HUES6 (cell line): ENCODE measurements around the gene ITGB5.
"Not testable (repeated sequence)": the region's sequence is repeated elsewhere in the genome, so short reads cannot be mapped to it uniquely, and the experiment has no call there.

Source experiments
- H3K27ac ChIP-seq: 2 replicates; pipeline ENCODE4 v1.7.0; 2013; ENCODE audit warnings: low read depth, mild to moderate bottlenecking, low read length, inconsistent platforms
- H3K27me3 ChIP-seq: 2 replicates; pipeline ENCODE4 v1.6.1; 2013; ENCODE audit warnings: low read length; ENCODE audit not compliant: control insufficient read depth, insufficient read depth
- H3K36me3 ChIP-seq: 2 replicates; pipeline ENCODE4 v1.6.1; 2013; ENCODE audit warnings: low read length; ENCODE audit not compliant: control insufficient read depth, insufficient read depth
- H3K4me1 ChIP-seq: 2 replicates; pipeline ENCODE4 v1.6.1; 2013; ENCODE audit warnings: low read length; ENCODE audit not compliant: control insufficient read depth, insufficient read depth
- H3K4me3 ChIP-seq: 2 replicates; pipeline ENCODE4 v1.5.1; 2013; ENCODE audit warnings: low read depth, low read length
- H3K9ac ChIP-seq: one replicate; pipeline ENCODE4 v1.6.1; 2013; ENCODE audit warnings: mild to moderate bottlenecking, low read length
- H3K9me3 ChIP-seq: 2 replicates; pipeline ENCODE4 v1.6.1; 2013; ENCODE audit warnings: low read depth, low read length; ENCODE audit not compliant: control insufficient read depth, insufficient read depth

The ITGB5 gene

GRCh38 chr3:124799676-124800075 is 87.5 kb downstream of the ITGB5 start:
- Histone ChIP-seq H3K4me1 (peaks cover 21% of the 10 kb centered on the region; the same call in 1 of the 2 replicates), H3K4me3 (no peak overlapping the region), H3K27me3 (no peaks in the 10 kb centered on the region), H3K36me3 (peaks cover 73% of the 10 kb centered on the region), H3K9ac (no peak overlapping the region), H3K9me3 (no peaks in the 10 kb centered on the region), H3K27ac (no peak overlapping the region)

DNA sequence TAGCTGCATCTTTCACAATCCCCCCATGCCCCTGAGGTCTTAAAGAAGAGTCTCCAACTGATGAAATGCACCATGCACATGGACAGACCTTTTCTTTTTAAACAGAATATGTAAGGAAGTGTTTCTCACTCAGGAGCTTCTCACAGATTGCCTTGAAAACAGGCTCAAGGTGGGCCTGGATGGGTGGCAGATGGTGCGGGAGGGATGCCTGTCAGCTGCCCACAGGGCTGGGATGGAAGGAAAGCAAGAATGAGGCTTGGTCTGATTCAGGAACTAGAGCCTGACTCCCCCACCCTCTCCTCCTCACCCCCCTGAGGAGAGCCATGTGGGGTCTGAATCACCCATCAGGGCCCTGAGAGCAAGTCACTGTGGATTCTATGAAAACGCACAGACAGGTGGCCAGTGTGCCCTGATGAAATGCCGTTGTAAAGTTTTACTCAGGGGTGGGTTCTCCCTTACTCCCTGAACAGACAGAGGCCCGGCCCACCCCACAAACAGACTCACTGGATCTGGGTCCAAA is 89.7 kb downstream of the ITGB5 start:
- peaks cover 14% of the 10 kb centered on the region; the same call in 1 of the 2 replicates for H3K4me1 ChIP-seq
- no peak overlapping the region for H3K9ac ChIP-seq
- H3K4me3 ChIP-seq, result no peak overlapping the region
- no peak overlapping the region for H3K27ac ChIP-seq
- H3K27me3 ChIP-seq, result no peaks in the 10 kb centered on the region
- H3K36me3 ChIP-seq, result peaks cover 80% of the 10 kb centered on the region
- no peaks in the 10 kb centered on the region for H3K9me3 ChIP-seq

DNA sequence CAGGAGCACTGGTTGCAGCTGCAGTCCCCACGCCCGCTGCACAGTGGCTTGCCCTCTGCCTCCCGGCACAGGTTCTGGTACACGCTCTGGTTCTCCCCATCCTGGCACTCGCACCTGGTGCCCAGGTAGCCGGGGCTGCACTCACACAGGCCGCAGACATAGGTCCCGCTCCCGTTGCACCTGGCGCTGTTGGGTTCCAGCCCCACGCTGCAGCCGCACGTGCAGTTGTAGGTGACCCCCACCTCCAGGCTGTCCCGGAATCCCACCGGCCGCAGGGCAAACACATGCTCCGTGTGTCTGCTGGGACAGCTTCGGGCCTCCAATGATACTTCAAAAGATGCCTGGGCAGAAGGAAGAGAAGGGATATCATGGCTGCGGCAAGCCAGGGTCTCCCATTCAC is 90.7 kb downstream of the ITGB5 start:
- H3K9me3 ChIP-seq, result no peaks in the 10 kb centered on the region
- H3K36me3 ChIP-seq, result peaks cover 80% of the 10 kb centered on the region
- H3K27ac ChIP-seq, result no peak overlapping the region
- no peaks in the 10 kb centered on the region for H3K27me3 ChIP-seq
- H3K4me1 ChIP-seq, result peaks cover 7% of the 10 kb centered on the region; the same call in 1 of the 2 replicates
- no peak overlapping the region for H3K4me3 ChIP-seq
- no peak overlapping the region for H3K9ac ChIP-seq

DNA sequence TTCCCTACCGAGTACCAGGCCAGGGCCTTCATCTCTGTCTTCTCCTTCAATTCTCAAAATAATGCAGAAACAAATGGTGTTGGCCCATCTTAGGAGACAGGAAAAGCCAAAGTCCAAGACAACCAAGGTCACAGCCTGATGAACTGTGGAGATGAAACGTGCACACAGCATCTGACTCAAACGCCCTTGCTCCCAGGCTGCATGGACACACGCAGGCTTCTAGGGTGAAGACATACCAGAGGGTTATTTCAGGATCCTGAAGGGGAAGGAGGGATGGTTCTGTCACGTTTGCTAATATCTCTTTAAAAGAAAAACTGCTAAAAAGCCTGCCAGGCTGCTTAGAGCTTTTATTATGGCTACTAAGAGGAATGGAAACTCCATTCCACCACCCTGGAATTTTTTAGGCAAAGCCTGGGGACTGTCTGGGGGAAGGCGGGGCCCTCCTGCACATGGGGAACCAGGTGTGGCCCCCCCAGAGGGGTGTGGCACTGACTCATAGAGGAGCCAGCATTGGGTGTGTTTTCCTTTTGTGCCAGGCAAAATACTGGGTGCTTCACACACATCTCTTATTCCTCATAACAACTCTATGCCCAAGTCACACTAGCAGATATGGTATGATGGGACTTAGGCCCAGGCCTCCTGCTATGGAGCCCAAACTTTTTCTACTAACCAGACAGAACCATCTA is 94.0 kb downstream of the ITGB5 start:
- no peak overlapping the region for H3K27ac ChIP-seq
- no peaks in the 10 kb centered on the region for H3K4me1 ChIP-seq
- no peaks in the 10 kb centered on the region for H3K9me3 ChIP-seq
- no peak overlapping the region for H3K9ac ChIP-seq
- H3K4me3 ChIP-seq, result no peak overlapping the region
- peaks cover 78% of the 10 kb centered on the region for H3K36me3 ChIP-seq
- no peaks in the 10 kb centered on the region for H3K27me3 ChIP-seq

GRCh38 chr3:124792341-124793040 is 94.7 kb downstream of the ITGB5 start:
- no peak overlapping the region for H3K27ac ChIP-seq
- H3K36me3 ChIP-seq, result peaks cover 76% of the 10 kb centered on the region
- no peak overlapping the region for H3K4me3 ChIP-seq
- H3K9me3 ChIP-seq, result no peaks in the 10 kb centered on the region
- H3K27me3 ChIP-seq, result no peaks in the 10 kb centered on the region
- no peak overlapping the region for H3K9ac ChIP-seq
- H3K4me1 ChIP-seq, result no peaks in the 10 kb centered on the region

DNA sequence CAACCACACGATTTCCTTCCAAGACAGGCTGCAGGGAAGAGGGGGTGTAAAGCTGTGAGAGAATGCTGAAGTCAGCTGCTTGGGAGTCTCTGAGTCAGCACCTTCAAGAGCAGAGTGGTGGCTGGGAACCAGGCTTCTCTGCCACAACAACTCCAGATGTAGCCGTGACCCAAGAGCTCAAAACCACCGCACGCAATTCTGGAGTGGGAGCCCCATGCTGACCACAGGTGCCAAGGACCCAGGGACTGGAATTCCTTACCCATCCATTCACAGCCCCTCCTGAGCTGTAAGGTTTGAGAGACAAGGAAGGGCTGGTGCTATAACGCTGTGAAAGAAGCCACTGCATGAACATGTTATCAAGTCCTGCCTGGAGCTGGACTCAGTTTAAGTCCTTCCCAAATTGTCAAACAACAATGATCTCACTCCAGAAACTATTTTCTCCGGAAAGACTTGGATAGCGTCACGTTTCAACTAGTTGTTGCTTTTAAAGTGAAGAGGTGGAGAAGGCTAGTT is 95.5 kb downstream of the ITGB5 start:
- Histone ChIP-seq H3K27me3 (no peaks in the 10 kb centered on the region), H3K9me3 (no peaks in the 10 kb centered on the region), H3K9ac (no peak overlapping the region), H3K27ac (no peak overlapping the region), H3K4me3 (no peak overlapping the region), H3K4me1 (no peaks in the 10 kb centered on the region; the same call in 1 of the 2 replicates), H3K36me3 (peaks cover 77% of the 10 kb centered on the region)

GRCh38 chr3:124791142-124791541 is 96.0 kb downstream of the ITGB5 start:
- H3K9ac ChIP-seq, result no peak overlapping the region
- no peak overlapping the region for H3K4me3 ChIP-seq
- no peaks in the 10 kb centered on the region; the same call in 1 of the 2 replicates for H3K4me1 ChIP-seq
- no peak overlapping the region for H3K27ac ChIP-seq
- H3K9me3 ChIP-seq, result no peaks in the 10 kb centered on the region
- H3K27me3 ChIP-seq, result no peaks in the 10 kb centered on the region
- peaks cover 72% of the 10 kb centered on the region for H3K36me3 ChIP-seq

DNA sequence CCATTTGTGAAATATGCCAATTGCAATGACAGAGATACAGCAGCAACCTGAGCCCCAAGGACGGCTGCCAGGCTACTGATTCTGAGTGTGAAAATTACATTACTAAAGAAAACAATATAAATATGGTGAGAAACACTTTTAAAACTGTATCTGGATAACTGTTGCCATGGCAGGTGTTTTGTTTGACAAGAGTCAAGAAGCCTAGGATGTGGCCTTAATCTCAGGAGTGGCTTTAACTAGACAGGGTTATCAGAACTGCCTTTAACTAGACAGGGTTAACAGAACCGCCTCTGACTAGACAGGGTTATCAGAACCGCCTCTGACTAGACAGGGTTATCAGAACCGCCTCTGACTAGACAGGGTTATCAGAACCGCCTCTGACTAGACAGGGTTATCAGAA is 98.1 kb downstream of the ITGB5 start:
- not testable (repeated sequence) for H3K9me3 ChIP-seq, H3K27ac ChIP-seq, H3K27me3 ChIP-seq, H3K4me1 ChIP-seq, H3K4me3 ChIP-seq, H3K9ac ChIP-seq
- H3K36me3 ChIP-seq, result peaks cover 72% of the 10 kb centered on the region

- no peaks in the 10 kb centered on the region for H3K27me3 ChIP-seq
- H3K9me3 ChIP-seq, result no peaks in the 10 kb centered on the region
- peaks cover 72% of the 10 kb centered on the region for H3K36me3 ChIP-seq
- no peak overlapping the region for H3K9ac ChIP-seq
- no peak overlapping the region for H3K27ac ChIP-seq
- no peak overlapping the region for H3K4me3 ChIP-seq
- no peaks in the 10 kb centered on the region; the same call in 1 of the 2 replicates for H3K4me1 ChIP-seq
Observed at GRCh38 chr3:124788254-124788745, 98.9 kb downstream of the ITGB5 start.

GRCh38 chr3:124787476-124788195 is 99.5 kb downstream of the ITGB5 start:
- Histone ChIP-seq H3K27me3 (no peaks in the 10 kb centered on the region), H3K36me3 (peaks cover 67% of the 10 kb centered on the region), H3K27ac (no peak overlapping the region), H3K4me3 (no peak overlapping the region), H3K4me1 (no peaks in the 10 kb centered on the region; the same call in 1 of the 2 replicates), H3K9me3 (no peaks in the 10 kb centered on the region), H3K9ac (no peak overlapping the region)
